PC-3 (cell line): ENCODE results near the gene ATP10A. TPM values are rescaled to one million over a fixed set of nuclear protein-coding genes. Genes with fewer than 3 reads are reported as not detected.

Experiments used
- ATAC-seq: fragments of 200-7000 bp; cut with Tn5 transposase; 2 replicates; pipeline ENCODE4 v1.9.1; 2020; ENCODE audit warnings: mild to moderate bottlenecking, moderate library complexity
- BruUV-seq: library from RNA; stranded (reverse); fragments of 400-500 nt; replicated peaks from 2 replicates; lab custom pipeline; 2021; lab: Mats Ljungman, UMichigan
- CTCF ChIA-PET: fragments of 300-600 bp; sonication (Branson Sonifier 250); formaldehyde crosslinking; loops from one replicate; lab custom pipeline; 2022; ENCODE audit warnings: antibody characterized with exemption; lab: Charles Lee
- POLR2A ChIA-PET: fragments of 300-600 bp; sonication (Branson Sonifier 250); formaldehyde crosslinking; loops from one replicate; lab custom pipeline; 2022; ENCODE audit warnings: antibody characterized with exemption; ENCODE audit not compliant: unreplicated experiment; lab: Charles Lee
- DNase-seq: peaks from one replicate; pipeline ENCODE4 v3.0.0-alpha.2; 2015
- H2AFZ ChIP-seq: fragments of 300-600 bp; sonication (generic); 2 replicates; pipeline ENCODE4 v1.6.0; 2016; ENCODE audit warnings: antibody characterized with exemption, low read length
- H3F3A ChIP-seq: fragments of 300-600 bp; sonication (generic); one replicate; pipeline ENCODE4 v1.6.0; 2017; ENCODE audit warnings: antibody characterized with exemption, low read length, control low read depth, mild to moderate bottlenecking; ENCODE audit not compliant: unreplicated experiment
- H3K27ac ChIP-seq: fragments of 300-600 bp; sonication (generic); 2 replicates; pipeline ENCODE4 v1.5.1; 2016; ENCODE audit warnings: mild to moderate bottlenecking, low read length
- H3K27me3 ChIP-seq: fragments of 300-600 bp; sonication (generic); 2 replicates; pipeline ENCODE4 v1.6.1; 2016; ENCODE audit warnings: low read length, mixed read lengths
- H3K36me3 ChIP-seq: fragments of 300-600 bp; sonication (generic); 2 replicates; pipeline ENCODE4 v1.6.1; 2016; ENCODE audit warnings: low read depth, mixed run types, low read length, mixed read lengths
- H3K4me1 ChIP-seq: fragments of 300-600 bp; sonication (generic); 2 replicates; pipeline ENCODE4 v1.5.1; 2016; ENCODE audit warnings: low read length; ENCODE audit not compliant: insufficient read depth
- H3K4me2 ChIP-seq: fragments of 300-600 bp; sonication (generic); 2 replicates; pipeline ENCODE4 v1.6.0; 2016; ENCODE audit warnings: low read length
- H3K4me3 ChIP-seq: fragments of 300-600 bp; sonication (generic); 2 replicates; pipeline ENCODE4 v1.5.1; 2016; ENCODE audit warnings: mild to moderate bottlenecking, low read length, mixed read lengths
- H3K79me2 ChIP-seq: fragments of 300-600 bp; sonication (generic); 2 replicates; pipeline ENCODE4 v1.6.1; 2017; ENCODE audit warnings: low read length, mixed read lengths
- H3K9ac ChIP-seq: fragments of 300-600 bp; sonication (generic); 2 replicates; pipeline ENCODE4 v1.6.0; 2016; ENCODE audit warnings: mild to moderate bottlenecking, low read length
- H3K9me2 ChIP-seq: fragments of 300-600 bp; sonication (generic); replicated peaks from 2 replicates; pipeline ENCODE4 v1.6.1; 2016; ENCODE audit warnings: mixed run types, low read length, mixed read lengths
- H3K9me3 ChIP-seq: fragments of 300-600 bp; sonication (generic); 2 replicates; pipeline ENCODE4 v1.6.1; 2016; ENCODE audit warnings: low read length, mixed read lengths
- H4K20me1 ChIP-seq: fragments of 300-600 bp; sonication (generic); 2 replicates; pipeline ENCODE4 v1.6.1; 2016; ENCODE audit warnings: low read length, mixed read lengths
- CTCF ChIP-seq: fragments of 300-600 bp; sonication (generic); conservative IDR thresholded peaks from 2 replicates; pipeline ENCODE4 v1.5.1; 2017; ENCODE audit warnings: antibody characterized with exemption, low read depth, mild to moderate bottlenecking, low read length
- EZH2 ChIP-seq: fragments of 300-600 bp; sonication (generic); IDR thresholded peaks from one replicate; pipeline ENCODE4 v1.6.1; 2017; ENCODE audit warnings: antibody characterized with exemption, mild to moderate bottlenecking, low read length; ENCODE audit not compliant: unreplicated experiment
- EZH2phosphoT487 ChIP-seq: fragments of 300-600 bp; sonication (generic); IDR thresholded peaks from 2 replicates; pipeline ENCODE4 v1.6.1; 2018; ENCODE audit warnings: mild to moderate bottlenecking, antibody characterized with exemption, low read length, borderline replicate concordance
- intact Hi-C: fragments of 100-400 bp; cut with micrococcal nuclease; formaldehyde crosslinking; loops from 2 replicates; pipeline ENCODE4 v1.9.0; 2023
- total RNA-seq: library from RNA; depleted of rRNA; stranded (reverse); fragments of >200 nt; gene quantifications from 2 replicates; pipeline ENCODE4 v1.2.3, GENCODE V29; 2014

Gene ATP10A
- total RNA-seq, 1 experiment from 2014 or later, result 2.6 TPM

- Histone ChIP-seq H3K4me3 (no peak overlapping the region), H3K9me2 (no peaks in the 10 kb centered on the region), H4K20me1 (no peaks in the 10 kb centered on the region), H3K4me2 (no peak overlapping the region), H3K79me2 (no peaks in the 10 kb centered on the region), H3K4me1 (peaks cover 4% of the 10 kb centered on the region; the same call in 1 of the 2 replicates), H3K36me3 (no peaks in the 10 kb centered on the region), H3K9ac (no peak overlapping the region), H2AFZ (no peak overlapping the region), H3K9me3 (no peaks in the 10 kb centered on the region), H3F3A (no peaks in the 10 kb centered on the region), H3K27ac (no peak overlapping the region), H3K27me3 (no peaks in the 10 kb centered on the region)
- intact Hi-C loops, result loop anchor here (10.0 kb wide), 1 partner anchor 85 kb away; no protein-coding TSS in a partner anchor
- TF ChIP-seq EZH2phosphoT487, result no peak
- no peak for TF ChIP-seq CTCF
- TF ChIP-seq EZH2, result no peak
- ChIA-PET POLR2A (no interaction called here), CTCF (no interaction called here)
- BruUV-seq, result no TSS peak
- no peak for DNase-seq
- ATAC-seq, result no peak
These were observed 93.1 kb downstream of the ATP10A start for GRCh38 chr15:25770031-25770430.

DNA sequence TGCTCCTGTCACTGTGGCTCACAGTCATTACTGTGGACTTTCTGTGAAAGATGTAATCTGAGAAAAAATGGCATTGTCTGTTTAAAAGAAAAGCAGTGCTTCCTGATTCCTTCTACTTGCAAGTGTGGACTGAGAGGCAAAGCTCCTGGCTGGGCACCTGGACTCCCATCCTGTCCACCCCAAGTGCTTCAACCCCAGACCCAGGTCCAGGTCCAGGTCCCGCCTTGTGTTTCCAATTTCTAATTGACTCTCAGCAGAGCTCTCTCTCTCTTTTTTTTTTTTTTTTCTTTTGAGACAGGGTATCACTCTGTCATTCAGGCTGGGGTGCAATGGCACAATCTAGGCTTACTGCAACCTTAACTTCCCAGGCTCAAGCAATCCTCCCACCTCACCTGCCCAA is 94.9 kb downstream of the ATP10A start:
- Histone ChIP-seq H3K4me3 (no peak overlapping the region), H3K36me3 (no peaks in the 10 kb centered on the region), H3K27ac (no peak overlapping the region), H3K9me2 (no peaks in the 10 kb centered on the region), H3K27me3 (no peaks in the 10 kb centered on the region), H3K4me2 (no peak overlapping the region), H3K9ac (no peak overlapping the region), H3F3A (no peaks in the 10 kb centered on the region), H3K9me3 (no peaks in the 10 kb centered on the region), H3K4me1 (no peaks in the 10 kb centered on the region), H2AFZ (no peak overlapping the region), H4K20me1 (no peaks in the 10 kb centered on the region), H3K79me2 (no peaks in the 10 kb centered on the region)
- TF ChIP-seq EZH2phosphoT487, result no peak
- intact Hi-C loops, result no loop called here
- DNase-seq (no peak), ATAC-seq (no peak)
- POLR2A ChIA-PET, result no interaction called here
- CTCF ChIA-PET, result no interaction called here
- BruUV-seq, result no TSS peak

GRCh38 chr15:25767356-25768151 is 95.6 kb downstream of the ATP10A start:
- Histone ChIP-seq H3K27ac (no peak overlapping the region), H3K9me3 (no peaks in the 10 kb centered on the region), H3K79me2 (no peaks in the 10 kb centered on the region), H3K36me3 (no peaks in the 10 kb centered on the region), H3F3A (no peaks in the 10 kb centered on the region), H3K4me2 (no peak overlapping the region), H2AFZ (no peak overlapping the region), H3K9ac (no peak overlapping the region), H4K20me1 (no peaks in the 10 kb centered on the region), H3K4me1 (no peaks in the 10 kb centered on the region), H3K4me3 (no peak overlapping the region), H3K9me2 (no peaks in the 10 kb centered on the region), H3K27me3 (no peaks in the 10 kb centered on the region)
- intact Hi-C loops, result no loop called here
- DNase-seq, result no peak
- POLR2A ChIA-PET, result no interaction called here
- no peak for TF ChIP-seq EZH2phosphoT487
- no peak for TF ChIP-seq EZH2
- no peak for TF ChIP-seq CTCF
- no peak for ATAC-seq
- BruUV-seq, result no TSS peak
- CTCF ChIA-PET, result no interaction called here
